GM12874 (cell line): ENCODE measurements around the gene PITPNC1.
A peak's percentile ranks its signal among the peaks of the same experiment; 100 is the strongest.

Experiments used
- CTCF ChIP-seq: IDR thresholded peaks from 2 replicates; pipeline ENCODE4 v1.5.1; 2011; ENCODE audit warnings: low read depth, mild to moderate bottlenecking, control low read depth, low read length, moderate library complexity; ENCODE audit not compliant: insufficient read depth

Gene PITPNC1

GRCh38 chr17:67376415-67376736, 705 bp upstream of the PITPNC1 start:
- TF ChIP-seq CTCF, result no peak

GRCh38 chr17:67377488-67378453, 690 bp downstream of the PITPNC1 start:
- peak; percentile 29; the same call in 1 of the 2 replicates for TF ChIP-seq CTCF

- TF ChIP-seq CTCF, result peak; percentile 81
These were observed 1.6 kb downstream of the PITPNC1 start for GRCh38 chr17:67378454-67379250.

GRCh38 chr17:67379251-67379630, 2.2 kb downstream of the PITPNC1 start:
- no peak for TF ChIP-seq CTCF

- no peak for TF ChIP-seq CTCF
These were observed 4.8 kb downstream of the PITPNC1 start for GRCh38 chr17:67381929-67382257.

GRCh38 chr17:67385122-67385988, 8.3 kb downstream of the PITPNC1 start:
- no peak for TF ChIP-seq CTCF
